Endothelial cell of umbilical vein (primary cell): ENCODE data around the gene GTF3C5.

Experiments
- EZH2 ChIP-seq: IDR thresholded peaks from 2 replicates; pipeline ENCODE4 v1.6.1; 2012; ENCODE audit warnings: borderline replicate concordance, low read depth, mild to moderate bottlenecking, moderate library complexity, low read length, inconsistent platforms; ENCODE audit not compliant: severe bottlenecking
- FOS ChIP-seq: IDR thresholded peaks from 2 replicates; pipeline ENCODE4 v1.6.1; 2011; ENCODE audit warnings: mild to moderate bottlenecking, low read length, moderate library complexity, borderline replicate concordance; ENCODE audit not compliant: insufficient read depth
- GATA2 ChIP-seq: IDR thresholded peaks from 2 replicates; pipeline ENCODE4 v1.7.0; 2011; ENCODE audit warnings: low read depth, mild to moderate bottlenecking, moderate library complexity, mixed read lengths, low read length; ENCODE audit not compliant: insufficient read length, insufficient read depth
- JUN ChIP-seq: IDR thresholded peaks from 2 replicates; pipeline ENCODE4 v1.6.1; 2011; ENCODE audit warnings: borderline replicate concordance, low read depth; ENCODE audit not compliant: insufficient read length, insufficient read depth
- MYC ChIP-seq: IDR thresholded peaks from one replicate; pipeline ENCODE4 v1.6.1; 2011; ENCODE audit warnings: mild to moderate bottlenecking, low read depth, low read length
- POLR2A ChIP-seq: IDR thresholded peaks from 2 replicates; pipeline ENCODE4 v1.6.1; 2012; ENCODE audit warnings: low read depth, mild to moderate bottlenecking, control low read depth, low read length
- POLR2AphosphoS5 ChIP-seq: IDR thresholded peaks from 2 replicates; pipeline ENCODE4 v1.6.1; 2012; ENCODE audit warnings: low read depth, mild to moderate bottlenecking, control low read depth, low read length, moderate library complexity; ENCODE audit not compliant: insufficient read depth
- TF ChIP-seq, protein P1 (sequence below): IDR thresholded peaks from 2 replicates; pipeline ENCODE4 v1.6.1; 2011; ENCODE audit not compliant: insufficient read depth, insufficient read length
- TF ChIP-seq, protein P2 (sequence below), 2 donors: IDR thresholded peaks; 1 replicate in 1 of 2; 2 replicates in 1 of 2; pipeline ENCODE4 v1.5.1; 2011; ENCODE audit warnings: low read length in 2 of 2, mild to moderate bottlenecking in 2 of 2, moderate library complexity in 2 of 2, control low read depth in 1 of 2, inconsistent platforms in 1 of 2, low read depth in 1 of 2; ENCODE audit not compliant: insufficient read depth in 1 of 2; ENCODE audit errors: extremely low read depth in 1 of 2

DNA sequence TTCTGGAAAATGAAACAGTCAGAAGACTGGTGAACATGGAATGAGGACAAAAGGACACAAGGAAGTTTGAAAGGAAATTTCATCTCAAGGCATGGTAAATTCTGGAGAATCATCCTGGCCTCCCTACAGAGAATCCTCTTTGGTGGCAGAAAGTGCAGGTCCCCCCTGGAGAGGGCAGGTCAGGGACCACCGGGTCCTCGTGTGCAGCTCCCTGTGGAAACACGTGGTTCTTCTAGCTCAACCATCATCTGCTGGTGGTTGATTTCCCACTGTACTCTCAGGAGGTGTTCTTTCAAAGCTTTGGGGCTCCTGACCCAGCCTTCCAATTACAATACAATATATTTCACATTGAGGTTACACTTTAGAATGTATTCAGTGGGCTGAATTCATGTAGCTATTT lies 2.6 kb upstream of the GTF3C5 start:
- no peak for TF ChIP-seq POLR2AphosphoS5
- TF ChIP-seq, protein P1, sequence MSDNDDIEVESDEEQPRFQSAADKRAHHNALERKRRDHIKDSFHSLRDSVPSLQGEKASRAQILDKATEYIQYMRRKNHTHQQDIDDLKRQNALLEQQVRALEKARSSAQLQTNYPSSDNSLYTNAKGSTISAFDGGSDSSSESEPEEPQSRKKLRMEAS = no peak
- TF ChIP-seq, protein P2, sequence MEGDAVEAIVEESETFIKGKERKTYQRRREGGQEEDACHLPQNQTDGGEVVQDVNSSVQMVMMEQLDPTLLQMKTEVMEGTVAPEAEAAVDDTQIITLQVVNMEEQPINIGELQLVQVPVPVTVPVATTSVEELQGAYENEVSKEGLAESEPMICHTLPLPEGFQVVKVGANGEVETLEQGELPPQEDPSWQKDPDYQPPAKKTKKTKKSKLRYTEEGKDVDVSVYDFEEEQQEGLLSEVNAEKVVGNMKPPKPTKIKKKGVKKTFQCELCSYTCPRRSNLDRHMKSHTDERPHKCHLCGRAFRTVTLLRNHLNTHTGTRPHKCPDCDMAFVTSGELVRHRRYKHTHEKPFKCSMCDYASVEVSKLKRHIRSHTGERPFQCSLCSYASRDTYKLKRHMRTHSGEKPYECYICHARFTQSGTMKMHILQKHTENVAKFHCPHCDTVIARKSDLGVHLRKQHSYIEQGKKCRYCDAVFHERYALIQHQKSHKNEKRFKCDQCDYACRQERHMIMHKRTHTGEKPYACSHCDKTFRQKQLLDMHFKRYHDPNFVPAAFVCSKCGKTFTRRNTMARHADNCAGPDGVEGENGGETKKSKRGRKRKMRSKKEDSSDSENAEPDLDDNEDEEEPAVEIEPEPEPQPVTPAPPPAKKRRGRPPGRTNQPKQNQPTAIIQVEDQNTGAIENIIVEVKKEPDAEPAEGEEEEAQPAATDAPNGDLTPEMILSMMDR (IDR thresholded peaks at IDR 0.05; ENCODE audit: extremely low read depth in 1 of 2, insufficient read depth in 1 of 2, low read depth in 1 of 2, low read length in 2 of 2) = no peak
- no peak for TF ChIP-seq JUN
- TF ChIP-seq EZH2 = no peak
- no peak for TF ChIP-seq POLR2A
- TF ChIP-seq FOS = no peak
- no peak for TF ChIP-seq MYC
- TF ChIP-seq GATA2 = no peak
